Trophoblast cell (in vitro differentiated cells and primary cell): Measurements from ENCODE around the gene PRELP.

Source experiments
- DNase-seq, 2 donors: peaks; one replicate each; pipeline ENCODE4 v3.0.0-alpha.2; 2016
- H2AFZ ChIP-seq: 2 replicates; pipeline ENCODE4 v1.6.1; 2013; ENCODE audit warnings: low read length, moderate library complexity, mild to moderate bottlenecking; ENCODE audit not compliant: insufficient read depth, poor library complexity
- H2AK5ac ChIP-seq: 2 replicates; pipeline ENCODE4 v1.6.1; 2013; ENCODE audit warnings: mild to moderate bottlenecking, low read length
- H2BK120ac ChIP-seq: 2 replicates; pipeline ENCODE4 v1.6.1; 2013; ENCODE audit warnings: low read length, mild to moderate bottlenecking, moderate library complexity; ENCODE audit not compliant: insufficient read depth, poor library complexity
- H2BK12ac ChIP-seq: 2 replicates; pipeline ENCODE4 v1.6.1; 2013; ENCODE audit warnings: mild to moderate bottlenecking, low read length, moderate library complexity
- H2BK5ac ChIP-seq: 2 replicates; pipeline ENCODE4 v1.6.1; 2013; ENCODE audit warnings: low read length, low read depth, moderate library complexity, mild to moderate bottlenecking; ENCODE audit not compliant: poor library complexity
- H3K14ac ChIP-seq: 2 replicates; pipeline ENCODE4 v1.6.1; 2013; ENCODE audit warnings: mild to moderate bottlenecking, low read length
- H3K18ac ChIP-seq: 2 replicates; pipeline ENCODE4 v1.6.1; 2013; ENCODE audit warnings: mild to moderate bottlenecking, low read length
- H3K23ac ChIP-seq: 2 replicates; pipeline ENCODE4 v1.6.1; 2013; ENCODE audit warnings: low read length
- H3K27ac ChIP-seq: 2 replicates; pipeline ENCODE4 v1.5.1; 2013; ENCODE audit warnings: low read depth, mild to moderate bottlenecking, inconsistent platforms, low read length, moderate library complexity
- H3K27me3 ChIP-seq: 2 replicates; pipeline ENCODE4 v1.6.1; 2013; ENCODE audit warnings: inconsistent platforms, mild to moderate bottlenecking, low read length, moderate library complexity; ENCODE audit not compliant: insufficient read depth
- H3K36me3 ChIP-seq, 2 experiments: 1 replicate in 1 of 2; 2 replicates in 1 of 2; pipeline ENCODE4 v1.6.1; 2013; ENCODE audit warnings: low read length in 2 of 2, mild to moderate bottlenecking in 2 of 2, moderate library complexity in 1 of 2; ENCODE audit not compliant: insufficient read depth in 2 of 2, control insufficient read depth in 1 of 2
- H3K4ac ChIP-seq: 2 replicates; pipeline ENCODE4 v1.6.1; 2013; ENCODE audit warnings: low read depth, mild to moderate bottlenecking, low read length, moderate library complexity
- H3K4me1 ChIP-seq, 2 experiments: 1 replicate in 1 of 2; 2 replicates in 1 of 2; pipeline ENCODE4 v1.6.1; 2013; ENCODE audit warnings: low read length in 2 of 2, mild to moderate bottlenecking in 2 of 2, moderate library complexity in 1 of 2; ENCODE audit not compliant: insufficient read depth in 2 of 2, control insufficient read depth in 1 of 2
- H3K4me2 ChIP-seq: 2 replicates; pipeline ENCODE4 v1.6.1; 2013; ENCODE audit warnings: inconsistent platforms, mild to moderate bottlenecking, low read length, moderate library complexity
- H3K4me3 ChIP-seq: 2 replicates; pipeline ENCODE4 v1.5.1; 2013; ENCODE audit warnings: mild to moderate bottlenecking, low read depth, low read length, inconsistent platforms
- H3K79me1 ChIP-seq: one replicate; pipeline ENCODE4 v1.6.1; 2013; ENCODE audit warnings: low read length
- H3K79me2 ChIP-seq: 2 replicates; pipeline ENCODE4 v1.6.1; 2013; ENCODE audit warnings: low read length, mild to moderate bottlenecking; ENCODE audit not compliant: control insufficient read depth, insufficient read depth, poor library complexity
- H3K9ac ChIP-seq: 2 replicates; pipeline ENCODE4 v1.6.1; 2013; ENCODE audit warnings: mild to moderate bottlenecking, low read length
- H3K9me3 ChIP-seq: 2 replicates; pipeline ENCODE4 v1.6.1; 2013; ENCODE audit warnings: low read depth, mild to moderate bottlenecking, control low read depth, inconsistent platforms, low read length; ENCODE audit not compliant: insufficient read depth
- H4K12ac ChIP-seq: 2 replicates; pipeline ENCODE4 v1.6.1; 2013; ENCODE audit warnings: low read depth, mild to moderate bottlenecking, low read length, moderate library complexity
- H4K8ac ChIP-seq: 2 replicates; pipeline ENCODE4 v1.6.1; 2013; ENCODE audit warnings: low read depth, mild to moderate bottlenecking, low read length, moderate library complexity
- H4K91ac ChIP-seq: one replicate; pipeline ENCODE4 v1.6.1; 2013; ENCODE audit warnings: low read depth, mild to moderate bottlenecking, low read length, moderate library complexity
- WGBS: extraction: QIAGEN DNeasy Blood & Tissue Kit; methylation state at CpG from one replicate; pipeline ENCODE4 v1.1.7; 2013; ENCODE audit warnings: missing lambda C conversion rate; ENCODE audit not compliant: insufficient read length, insufficient coverage; ENCODE audit errors: extremely low coverage; 5-methylcytosine and 5-hydroxymethylcytosine counted together

The PRELP gene

GRCh38 chr1:203521074-203521794, 45.6 kb downstream of the PRELP start:
- Histone ChIP-seq H3K4me1 (peaks cover 40 to 43% of the 10 kb centered on the region in 2 experiments), H4K91ac (peak overlapping the region; percentile 83), H3K4me3 (no peak overlapping the region), H3K23ac (no peak overlapping the region), H3K27ac (no peak overlapping the region), H3K14ac (peak overlapping the region; percentile 33), H4K8ac (no peak overlapping the region), H2AK5ac (peak overlapping the region; percentile 77), H3K79me1 (peaks cover 44% of the 10 kb centered on the region), H3K4ac (no peak overlapping the region), H3K79me2 (peaks cover 4% of the 10 kb centered on the region), H2BK12ac (peak overlapping the region; percentile 53), H2AFZ (peak overlapping the region; percentile 73), H3K18ac (peak overlapping the region; percentile 46), H3K27me3 (no peaks in the 10 kb centered on the region), H3K36me3 (no peaks in the 10 kb centered on the region), H2BK120ac (peak overlapping the region; percentile 57), H2BK5ac (no peak overlapping the region), H3K9ac (no peak overlapping the region), H3K4me2 (no peak overlapping the region), H4K12ac (no peak overlapping the region), H3K9me3 (no peaks in the 10 kb centered on the region)
- no CpG with 5 or more reads among the region's 10 CpGs for WGBS
- DNase-seq: no peak

- Histone ChIP-seq H3K9ac (no peak overlapping the region), H3K27me3 (no peaks in the 10 kb centered on the region), H4K12ac (no peak overlapping the region), H3K23ac (no peak overlapping the region), H3K14ac (peak overlapping the region; percentile 3), H2BK5ac (no peak overlapping the region), H3K79me1 (peaks cover 43% of the 10 kb centered on the region), H2BK12ac (peak overlapping the region; percentile 33), H3K9me3 (no peaks in the 10 kb centered on the region), H2BK120ac (peak overlapping the region; percentile 57), H3K79me2 (peaks cover 4% of the 10 kb centered on the region), H3K4me3 (no peak overlapping the region), H3K36me3 (no peaks in the 10 kb centered on the region), H2AFZ (no peak overlapping the region), H3K4me2 (no peak overlapping the region), H4K91ac (peak overlapping the region; percentile 83), H3K4ac (no peak overlapping the region), H3K18ac (peak overlapping the region; percentile 46), H2AK5ac (peak overlapping the region; percentile 63), H3K4me1 (peaks cover 37 to 39% of the 10 kb centered on the region in 2 experiments), H4K8ac (no peak overlapping the region), H3K27ac (no peak overlapping the region)
- DNase-seq: no peak
- WGBS: no CpG with 5 or more reads among the region's 5 CpGs
Measured at GRCh38 chr1:203521812-203522211, 46.2 kb downstream of the PRELP start.

GRCh38 chr1:203522237-203522636, 46.6 kb downstream of the PRELP start:
- no peak overlapping the region for H3K9ac ChIP-seq
- H2AK5ac ChIP-seq: peak overlapping the region; percentile 40
- peaks cover 37 to 39% of the 10 kb centered on the region in 2 experiments for H3K4me1 ChIP-seq
- H3K9me3 ChIP-seq: no peaks in the 10 kb centered on the region
- H2BK12ac ChIP-seq: no peak overlapping the region
- no CpG with 5 or more reads among the region's 11 CpGs for WGBS
- H3K18ac ChIP-seq: no peak overlapping the region
- H3K79me1 ChIP-seq: peaks cover 44% of the 10 kb centered on the region
- H3K27me3 ChIP-seq: no peaks in the 10 kb centered on the region
- no peak overlapping the region for H4K91ac ChIP-seq
- no peak overlapping the region for H3K4me3 ChIP-seq
- no peak overlapping the region for H2AFZ ChIP-seq
- H3K27ac ChIP-seq: no peak overlapping the region
- no peak overlapping the region for H3K4ac ChIP-seq
- DNase-seq: no peak
- no peaks in the 10 kb centered on the region for H3K36me3 ChIP-seq
- no peak overlapping the region for H4K8ac ChIP-seq
- H3K23ac ChIP-seq: no peak overlapping the region
- no peak overlapping the region for H2BK5ac ChIP-seq
- H2BK120ac ChIP-seq: no peak overlapping the region
- H3K14ac ChIP-seq: no peak overlapping the region
- peaks cover 4% of the 10 kb centered on the region for H3K79me2 ChIP-seq
- H4K12ac ChIP-seq: no peak overlapping the region
- H3K4me2 ChIP-seq: no peak overlapping the region

GRCh38 chr1:203523667-203524066, 48.1 kb downstream of the PRELP start:
- peaks cover 29 to 34% of the 10 kb centered on the region in 2 experiments for H3K4me1 ChIP-seq
- no peak overlapping the region for H3K4me3 ChIP-seq
- H3K23ac ChIP-seq: no peak overlapping the region
- no peak overlapping the region for H3K9ac ChIP-seq
- DNase-seq: no peak
- H3K27ac ChIP-seq: no peak overlapping the region
- H3K14ac ChIP-seq: no peak overlapping the region
- no CpG with 5 or more reads among the region's 6 CpGs for WGBS
- H3K9me3 ChIP-seq: no peaks in the 10 kb centered on the region
- H3K18ac ChIP-seq: no peak overlapping the region
- H2BK5ac ChIP-seq: no peak overlapping the region
- no peak overlapping the region for H3K4me2 ChIP-seq
- no peaks in the 10 kb centered on the region for H3K27me3 ChIP-seq
- no peak overlapping the region for H3K4ac ChIP-seq
- H2AFZ ChIP-seq: no peak overlapping the region
- no peak overlapping the region for H2BK12ac ChIP-seq
- H3K36me3 ChIP-seq: no peaks in the 10 kb centered on the region
- no peaks in the 10 kb centered on the region for H3K79me2 ChIP-seq
- H3K79me1 ChIP-seq: peaks cover 38% of the 10 kb centered on the region
- no peak overlapping the region for H4K91ac ChIP-seq
- no peak overlapping the region for H4K12ac ChIP-seq
- H4K8ac ChIP-seq: no peak overlapping the region
- no peak overlapping the region for H2AK5ac ChIP-seq
- no peak overlapping the region for H2BK120ac ChIP-seq
